Nephron (organoid): ENCODE results near the gene ST3GAL4.

Source experiments
- H3K27ac Mint-ChIP-seq, 3 experiments: 2 replicates each; pipeline ENCODE4 v1.8.0; 2020; ENCODE audit warnings: mixed read lengths in 3 of 3, mild to moderate bottlenecking in 2 of 3, moderate library complexity in 1 of 3
- H3K27me3 Mint-ChIP-seq: 2 replicates; pipeline ENCODE4 v1.8.0; 2021; ENCODE audit warnings: low read depth, mild to moderate bottlenecking, moderate library complexity, mixed read lengths
- H3K36me3 Mint-ChIP-seq: 2 replicates; pipeline ENCODE4 v1.8.0; 2020; ENCODE audit warnings: low read depth, mixed read lengths
- H3K4me1 Mint-ChIP-seq: 2 replicates; pipeline ENCODE4 v1.8.0; 2020; ENCODE audit warnings: mixed read lengths
- H3K4me3 Mint-ChIP-seq, 3 experiments: 2 replicates each; pipeline ENCODE4 v1.8.0; 2020; ENCODE audit warnings: mild to moderate bottlenecking in 3 of 3, mixed read lengths in 3 of 3, moderate library complexity in 2 of 3
- H3K9me3 Mint-ChIP-seq: 2 replicates; pipeline ENCODE4 v1.8.0; 2020; ENCODE audit warnings: mixed read lengths
- CTCF ChIP-seq, 3 experiments: fragments of 200-600 bp; sonication (generic); IDR thresholded peaks; one replicate each; pipeline ENCODE4 v1.5.0; 2021; ENCODE audit warnings: antibody characterized with exemption in 3 of 3; ENCODE audit not compliant: unreplicated experiment in 3 of 3

The ST3GAL4 gene

GRCh38 chr11:126348806-126349582 is 6.5 kb upstream of the ST3GAL4 start:
- Mint-ChIP-seq H3K4me1 (peaks cover 62% of the 10 kb centered on the region), H3K36me3 (peaks cover 24% of the 10 kb centered on the region)

GRCh38 chr11:126350836-126351235 is 4.7 kb upstream of the ST3GAL4 start:
- no peaks in the 10 kb centered on the region for H3K9me3 Mint-ChIP-seq
- peak overlapping the region in 2 of 3 experiments; percentile 17 to 77 for H3K27ac Mint-ChIP-seq
- H3K36me3 Mint-ChIP-seq: peaks cover 16% of the 10 kb centered on the region
- H3K4me1 Mint-ChIP-seq: peaks cover 67% of the 10 kb centered on the region
- H3K27me3 Mint-ChIP-seq: no peaks in the 10 kb centered on the region
- H3K4me3 Mint-ChIP-seq: peak overlapping the region in 1 of 3 experiments; percentile 2
- TF ChIP-seq CTCF (IDR thresholded peaks at IDR 0.05; ENCODE audit: unreplicated experiment in 3 of 3): no peak

More at GRCh38 chr11:126348806-126349582, 6.5 kb upstream of the ST3GAL4 start:
- no peaks in the 10 kb centered on the region for H3K27me3 Mint-ChIP-seq
- no peak for TF ChIP-seq CTCF (IDR thresholded peaks at IDR 0.05; ENCODE audit: unreplicated experiment in 3 of 3)
- peak overlapping the region in 1 of 3 experiments; percentile 49 for H3K4me3 Mint-ChIP-seq
- peak overlapping the region; percentile 29 to 91 (median 58) for H3K27ac Mint-ChIP-seq
- no peaks in the 10 kb centered on the region for H3K9me3 Mint-ChIP-seq

GRCh38 chr11:126352163-126352562 is 3.3 kb upstream of the ST3GAL4 start:
- Mint-ChIP-seq H3K9me3 (no peaks in the 10 kb centered on the region), H3K27me3 (no peaks in the 10 kb centered on the region), H3K36me3 (peaks cover 12% of the 10 kb centered on the region), H3K27ac (peak overlapping the region in 1 of 3 experiments; percentile 67), H3K4me1 (peaks cover 66% of the 10 kb centered on the region), H3K4me3 (peak overlapping the region in 2 of 3 experiments; percentile 74 to 85)
- TF ChIP-seq CTCF (IDR thresholded peaks at IDR 0.05; ENCODE audit: unreplicated experiment in 3 of 3): no peak

- Mint-ChIP-seq H3K27ac (peak overlapping the region; percentile 30 to 80 (median 67)), H3K27me3 (no peaks in the 10 kb centered on the region), H3K4me1 (peaks cover 67% of the 10 kb centered on the region), H3K36me3 (peaks cover 12% of the 10 kb centered on the region), H3K9me3 (no peaks in the 10 kb centered on the region), H3K4me3 (peak overlapping the region; percentile 74 to 85 (median 83))
- TF ChIP-seq CTCF (IDR thresholded peaks at IDR 0.05; ENCODE audit: unreplicated experiment in 3 of 3): no peak
Observed at GRCh38 chr11:126352934-126353801, 2.3 kb upstream of the ST3GAL4 start.

- H3K9me3 Mint-ChIP-seq: no peaks in the 10 kb centered on the region
- peak overlapping the region; percentile 77 to 95 (median 89) for H3K27ac Mint-ChIP-seq
- H3K27me3 Mint-ChIP-seq: no peaks in the 10 kb centered on the region
- H3K36me3 Mint-ChIP-seq: peaks cover 7% of the 10 kb centered on the region
- peaks cover 69% of the 10 kb centered on the region for H3K4me1 Mint-ChIP-seq
- H3K4me3 Mint-ChIP-seq: peak overlapping the region; percentile 90 to 96 (median 95)
- no peak for TF ChIP-seq CTCF (IDR thresholded peaks at IDR 0.05; ENCODE audit: unreplicated experiment in 3 of 3)
Observed at GRCh38 chr11:126354631-126355323, 709 bp upstream of the ST3GAL4 start.
